ENCODE data around the gene DENND6B.
"Not testable (repeated sequence)": the region's sequence is repeated elsewhere in the genome, so short reads cannot be mapped to it uniquely, and the experiment has no call there.

DENND6B gene

DNA sequence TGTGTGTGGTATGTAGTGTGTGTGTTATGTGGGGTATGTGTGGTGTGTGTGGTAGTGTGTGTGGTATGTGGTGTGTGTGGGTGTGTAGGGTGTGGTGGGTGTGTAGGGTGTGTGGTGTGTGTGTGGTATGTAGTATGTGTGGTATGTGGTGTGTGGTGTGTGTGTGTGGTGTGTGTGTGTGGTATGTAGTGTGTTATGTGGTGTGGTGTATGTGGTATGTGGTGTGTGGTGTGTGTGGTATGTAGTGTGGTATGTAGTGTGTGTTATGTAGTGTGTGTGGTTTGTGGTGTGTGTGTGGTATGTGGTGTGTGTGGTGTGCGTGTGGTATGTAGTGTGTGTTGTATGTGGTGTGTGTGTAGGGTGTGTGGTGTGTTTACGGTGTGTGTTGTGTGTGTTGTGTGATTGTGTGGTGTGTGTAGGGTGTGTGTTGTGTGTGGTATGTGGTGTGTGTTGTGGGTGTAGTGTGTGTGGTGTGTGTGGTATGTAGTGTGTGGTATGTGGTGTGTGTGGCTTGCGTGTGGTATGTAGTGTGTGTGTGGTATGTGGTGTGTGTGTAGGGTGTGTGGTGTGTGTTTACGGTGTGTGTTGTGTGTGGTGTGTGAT, 12.1 kb upstream of the DENND6B start:
- no peak for DNase-seq (ENCODE audit: low spot score)

DNA sequence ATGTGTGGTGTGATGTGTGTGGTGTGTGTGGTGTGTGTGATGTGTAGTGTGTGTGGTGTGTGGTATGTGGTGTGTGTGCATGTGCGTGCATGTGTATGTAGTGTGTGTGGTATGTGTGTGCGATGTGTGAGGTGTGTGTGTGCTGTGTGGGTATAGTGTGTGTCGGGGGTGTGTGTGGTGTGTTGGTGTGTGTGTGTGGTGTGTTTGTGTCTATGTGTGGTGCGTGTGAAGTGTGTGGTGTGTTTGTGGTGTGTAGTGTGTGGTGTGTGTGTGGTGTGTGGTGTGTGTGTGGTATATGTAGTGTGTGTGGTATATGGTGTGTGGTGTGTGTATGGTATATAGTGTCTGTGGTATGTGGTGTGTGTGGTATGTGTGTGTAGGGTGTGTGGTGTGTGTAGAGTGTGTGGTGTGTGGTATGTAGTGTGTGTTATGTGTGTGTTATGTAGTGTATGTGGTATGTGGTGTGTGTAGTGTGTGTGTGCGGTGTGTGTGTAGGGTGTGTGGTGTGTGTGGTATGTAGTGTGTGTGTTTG, 11.3 kb upstream of the DENND6B start:
- DNase-seq (ENCODE audit: low spot score), result no peak

DNA sequence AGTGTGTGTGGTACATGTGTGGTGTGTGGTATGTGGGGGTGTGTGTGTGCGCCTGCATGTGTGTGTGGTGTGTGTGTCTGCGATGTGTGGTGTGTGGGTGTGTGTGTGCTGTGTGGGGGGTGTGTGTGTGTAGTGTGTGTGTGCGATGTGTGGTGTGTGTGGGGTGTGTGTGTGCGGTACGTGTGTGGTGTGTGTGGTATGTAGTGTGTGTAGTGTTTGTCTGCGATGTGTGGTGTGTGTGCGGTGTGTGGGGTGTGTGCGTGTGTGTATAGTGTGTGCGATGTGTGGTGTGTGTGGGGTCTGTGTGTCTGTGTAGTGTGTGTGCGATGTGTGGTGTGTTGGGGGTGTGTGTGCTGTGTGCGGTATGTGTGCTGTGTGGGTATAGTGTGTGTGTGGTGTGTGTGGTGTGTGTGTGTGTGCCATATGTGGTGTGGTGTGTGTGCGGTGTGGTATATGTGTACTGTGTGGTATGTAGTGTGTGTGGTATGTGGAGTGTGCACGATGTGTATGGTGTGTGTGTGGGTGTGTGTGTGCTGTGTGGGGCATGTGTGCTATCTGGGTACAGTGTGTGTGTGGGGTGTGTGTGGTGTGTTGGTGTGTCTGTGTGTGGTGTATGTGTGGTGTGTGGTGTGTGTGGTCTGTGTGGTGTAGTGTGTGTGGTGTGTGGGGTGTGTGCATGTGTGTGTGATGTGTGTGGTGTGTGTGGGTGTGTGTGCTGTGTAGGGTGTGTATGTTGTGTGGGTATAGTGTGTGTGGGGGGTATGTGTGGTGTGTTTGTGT, 10.6 kb upstream of the DENND6B start:
- DNase-seq (ENCODE audit: low spot score), result no peak

DNA sequence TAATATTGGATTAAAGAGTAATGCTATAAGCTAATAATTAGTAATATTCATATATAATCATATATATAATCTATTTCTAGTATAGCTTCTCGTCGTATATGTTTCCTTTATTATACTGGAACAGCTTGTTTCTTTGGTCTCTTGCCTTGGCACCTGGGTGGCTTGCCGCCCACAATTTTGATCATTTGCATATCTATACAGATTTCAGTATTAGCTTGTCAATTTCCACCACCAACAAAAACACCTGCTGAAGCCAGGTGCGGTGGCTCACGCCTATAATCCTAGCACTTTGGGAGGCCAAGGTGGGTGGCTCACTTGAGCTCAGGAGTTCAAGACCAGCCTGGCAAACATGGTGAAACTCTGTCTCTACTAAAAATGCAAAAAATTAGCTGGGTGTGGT, 7.6 kb upstream of the DENND6B start:
- DNase-seq (ENCODE audit: low spot score), result not testable (repeated sequence)

DNA sequence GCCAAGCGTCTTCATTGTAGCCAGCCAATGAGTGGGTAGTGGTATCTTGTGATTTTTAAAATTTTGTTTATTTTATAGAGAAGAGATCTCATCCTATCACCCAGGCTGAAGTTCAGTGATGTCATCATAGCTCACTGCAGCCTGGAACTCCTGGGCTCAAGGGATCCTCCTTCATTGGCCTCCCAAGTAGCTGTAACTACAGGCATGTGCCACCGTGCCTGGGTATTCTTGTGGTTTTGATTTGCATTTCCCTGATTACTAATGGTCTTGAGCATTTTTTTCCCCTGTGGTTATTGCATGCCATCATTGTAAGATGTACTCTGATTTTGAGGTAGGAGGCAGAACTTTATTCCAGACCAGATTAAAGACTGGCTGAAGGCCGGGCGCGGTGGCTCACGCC, 2.4 kb upstream of the DENND6B start:
- no peak for DNase-seq (ENCODE audit: low spot score)

DNA sequence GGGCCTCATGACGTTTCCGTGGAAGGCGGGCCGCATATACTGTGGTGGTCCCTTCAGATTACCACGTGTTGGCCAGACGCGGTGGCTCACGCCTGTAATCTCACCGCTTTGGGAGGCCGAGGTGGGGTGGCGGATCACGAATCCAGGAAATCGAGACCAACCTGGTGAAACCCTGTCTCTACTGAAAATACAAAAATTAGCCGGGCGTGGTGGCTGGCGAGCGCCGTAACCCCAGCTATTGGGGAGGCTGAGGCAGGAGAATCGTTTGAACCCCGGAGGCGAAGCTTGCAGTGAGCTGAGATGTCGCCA, 853 bp upstream of the DENND6B start:
- no peak for DNase-seq (ENCODE audit: low spot score)

DNA sequence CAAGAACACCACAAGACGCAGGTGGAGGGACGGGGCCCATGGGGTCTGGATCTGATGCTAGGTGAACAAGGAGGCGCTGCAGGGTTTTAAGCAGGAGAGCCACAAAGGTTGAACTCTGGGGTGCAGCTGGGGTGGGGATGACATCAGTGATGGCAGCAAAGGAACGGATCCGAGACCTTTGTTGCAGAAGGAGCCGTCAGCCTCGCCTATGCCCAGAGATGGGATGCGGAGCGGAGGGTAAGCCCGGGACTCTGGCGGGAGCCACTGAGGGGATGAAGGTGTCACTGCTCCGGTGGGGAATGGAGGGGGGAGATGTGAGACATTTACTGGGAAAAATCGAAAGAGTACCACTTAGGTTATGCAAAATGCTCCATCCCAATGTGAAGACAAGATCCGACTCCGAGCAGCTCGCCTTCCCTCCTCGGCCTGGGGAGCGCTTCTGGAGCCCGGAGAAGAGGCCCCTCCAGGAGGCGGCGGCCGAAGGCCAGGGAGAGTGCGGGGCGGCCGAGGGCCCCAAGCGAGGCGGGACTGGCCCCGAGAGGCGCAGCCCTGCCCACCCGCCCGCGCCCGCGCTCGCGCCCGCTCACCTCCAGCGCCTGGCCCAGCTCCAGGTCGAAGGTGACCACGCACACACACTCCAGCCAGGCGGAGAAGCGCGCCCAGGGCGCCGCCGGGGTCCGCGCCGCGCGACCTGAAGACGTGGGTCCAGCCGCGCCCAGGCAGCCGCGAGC, 422 bp downstream of the DENND6B start:
- no peak for DNase-seq (ENCODE audit: low spot score)

DNA sequence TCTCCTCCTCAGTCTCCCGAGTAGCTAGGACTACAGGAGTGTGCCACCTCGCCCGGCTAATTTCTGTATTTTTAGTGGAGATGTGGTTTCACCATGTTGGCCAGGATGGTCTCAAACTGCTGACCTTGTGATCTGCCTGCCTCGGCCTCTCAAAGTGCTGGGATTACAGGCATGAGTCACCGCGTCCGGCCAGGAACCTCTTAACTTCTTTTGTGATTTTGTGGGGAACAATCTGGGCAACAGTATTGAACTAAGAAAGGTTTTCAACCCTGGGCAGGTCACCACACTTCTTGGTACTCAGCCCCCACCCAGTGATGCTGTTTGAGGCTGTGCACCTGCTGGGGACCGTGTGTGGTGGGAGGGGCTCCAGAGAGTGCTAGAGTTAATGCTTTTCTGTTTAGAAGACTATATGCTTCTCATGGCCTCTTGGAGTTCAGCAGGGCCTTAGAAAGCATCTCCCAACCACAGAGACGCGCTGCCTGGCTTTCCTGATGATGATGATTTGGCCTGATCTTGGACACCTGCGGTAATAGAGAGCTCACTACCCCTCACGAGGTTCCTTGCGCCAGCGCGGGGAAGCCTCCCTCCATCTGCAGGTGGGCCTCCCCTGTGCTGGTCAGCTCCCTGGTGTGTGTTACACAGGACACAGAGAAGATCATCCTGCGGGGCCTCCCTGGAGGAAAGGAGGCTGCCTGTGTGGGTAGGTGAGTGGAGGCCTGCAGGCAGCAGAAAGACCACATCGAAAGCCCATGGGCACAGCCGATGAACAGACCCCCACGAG, 1.2 kb downstream of the DENND6B start:
- no peak for DNase-seq (ENCODE audit: low spot score)

DNA sequence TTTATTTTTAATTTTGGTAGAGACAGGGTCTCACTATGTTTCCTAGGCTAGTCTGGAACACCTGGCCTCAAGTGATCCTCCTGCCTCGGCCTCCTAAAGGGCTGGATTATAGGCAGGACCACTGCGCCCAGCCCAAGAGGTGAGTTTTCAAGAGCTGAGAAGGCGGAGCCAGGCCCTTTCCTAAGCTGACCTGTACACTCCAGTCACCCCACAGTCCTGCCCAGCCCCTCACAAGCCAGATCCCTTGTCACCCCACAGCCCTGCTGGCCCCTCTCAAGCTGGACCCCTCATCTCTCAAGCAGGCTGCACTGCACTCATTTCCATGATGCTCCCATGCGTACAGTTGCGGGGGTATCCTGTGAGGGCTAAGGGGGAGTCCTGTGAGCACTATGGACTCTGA, 2.9 kb downstream of the DENND6B start:
- no peak for DNase-seq (ENCODE audit: low spot score)

DNA sequence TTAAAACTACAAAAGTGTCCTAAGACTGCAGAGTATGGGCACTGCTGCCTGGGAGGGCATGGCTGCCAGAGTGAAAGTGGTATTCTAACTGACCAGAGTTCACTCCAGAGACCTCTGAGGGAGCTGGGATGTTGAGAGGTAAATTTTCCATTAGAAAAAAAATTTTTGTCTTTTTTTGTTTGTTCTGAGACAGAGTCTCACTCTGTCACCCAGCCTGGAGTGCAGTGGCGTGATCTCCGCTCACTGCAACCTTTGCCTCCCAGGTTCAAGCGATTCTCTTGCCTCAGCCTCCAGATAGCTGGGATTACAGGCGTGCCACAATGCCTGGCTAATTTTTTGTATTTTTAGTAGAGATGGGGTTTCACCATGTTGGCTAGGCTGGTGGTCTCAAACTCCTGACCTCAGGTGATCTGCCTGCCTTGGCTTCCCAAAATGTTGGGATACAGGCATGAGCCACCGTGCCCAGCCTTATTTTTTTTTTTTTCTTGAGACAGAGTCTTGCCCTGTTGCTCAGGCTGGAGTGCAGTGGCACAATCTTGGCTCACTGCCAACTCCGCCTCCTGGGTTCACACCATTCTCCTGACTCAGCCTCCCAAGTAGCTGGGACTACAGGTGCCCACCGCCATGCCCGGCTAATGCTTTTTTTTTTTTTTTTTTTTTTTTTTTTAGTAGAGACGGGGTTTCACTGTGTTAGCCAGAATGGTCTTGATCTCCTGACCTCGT, 4.3 kb downstream of the DENND6B start:
- not testable (repeated sequence) for DNase-seq (ENCODE audit: low spot score)

DNA sequence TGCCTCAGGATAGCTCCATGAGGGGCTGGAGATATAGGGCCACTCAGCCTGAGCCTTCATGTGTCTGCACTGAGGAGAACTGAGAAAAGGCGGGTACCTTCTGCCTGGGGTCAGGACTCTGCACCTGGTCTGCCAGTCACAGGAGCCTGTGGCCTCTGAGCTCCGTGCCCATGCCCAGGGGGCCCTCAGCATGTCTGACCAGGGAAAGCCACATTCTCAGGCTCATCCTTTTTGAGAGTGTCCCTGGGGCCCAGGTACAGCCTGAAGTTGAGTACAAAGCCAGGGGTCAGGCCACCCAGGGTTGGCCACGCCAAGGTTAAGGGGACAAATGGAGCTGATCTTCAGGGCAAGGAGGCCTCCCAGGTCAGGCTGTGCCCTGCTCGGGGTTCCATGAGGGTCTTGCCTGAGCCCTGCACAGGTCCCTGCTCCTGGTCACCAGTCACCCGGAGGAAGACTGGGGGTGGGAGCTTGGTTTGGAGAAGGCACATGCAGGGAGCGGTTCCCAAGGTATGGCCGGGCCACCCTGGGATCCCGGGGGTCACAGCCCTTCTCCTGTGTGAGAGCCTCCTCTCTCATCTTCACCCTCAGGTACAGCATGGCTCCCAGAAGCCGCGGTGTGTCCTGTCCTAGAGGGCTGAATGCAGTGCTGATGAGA, 6.0 kb downstream of the DENND6B start:
- DNase-seq (ENCODE audit: low spot score), result no peak

DNA sequence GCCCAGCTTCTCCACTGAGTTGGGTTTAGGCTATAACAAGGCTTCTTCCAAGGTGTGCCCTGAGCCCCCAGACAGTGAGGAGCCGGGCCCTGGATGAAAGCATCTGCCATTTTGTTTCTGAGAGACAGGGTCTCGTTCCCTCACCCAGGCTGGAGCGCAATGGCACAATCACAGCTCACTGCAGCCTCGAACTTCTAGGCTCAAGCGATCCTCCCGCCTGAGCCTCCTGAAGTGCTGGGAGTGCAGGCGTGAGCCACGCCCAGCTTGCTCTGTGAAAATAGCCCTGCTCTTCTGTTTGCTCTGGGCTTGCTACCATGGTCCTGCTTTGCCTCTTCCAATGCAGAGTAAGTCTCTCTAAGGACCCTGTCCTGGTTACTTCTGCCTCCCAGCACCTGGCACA, 6.7 kb downstream of the DENND6B start:
- no peak for DNase-seq (ENCODE audit: low spot score)

DNA sequence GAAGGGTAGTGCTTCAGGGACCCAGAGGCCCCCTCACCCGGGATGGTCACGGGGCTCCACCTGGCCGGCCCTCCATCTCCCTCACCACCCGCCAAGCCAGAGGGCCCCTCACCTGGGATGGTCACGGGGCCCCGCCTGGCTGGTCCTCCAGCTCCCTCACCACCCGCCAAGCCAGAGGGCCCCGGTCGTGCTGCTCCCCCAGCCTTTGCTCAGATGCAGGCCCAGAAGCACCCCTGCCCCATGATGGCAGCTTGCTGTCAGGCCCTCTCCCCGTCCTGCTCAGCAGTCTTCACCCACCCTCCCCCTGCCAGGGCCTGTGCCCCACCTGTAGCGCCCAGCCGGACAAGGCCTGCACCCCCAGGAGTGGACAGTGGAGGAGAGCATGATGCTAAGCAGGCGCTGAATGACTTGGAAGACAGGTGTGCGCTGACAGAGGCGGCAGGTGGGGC, 7.3 kb downstream of the DENND6B start:
- no peak for DNase-seq (ENCODE audit: low spot score)

DNA sequence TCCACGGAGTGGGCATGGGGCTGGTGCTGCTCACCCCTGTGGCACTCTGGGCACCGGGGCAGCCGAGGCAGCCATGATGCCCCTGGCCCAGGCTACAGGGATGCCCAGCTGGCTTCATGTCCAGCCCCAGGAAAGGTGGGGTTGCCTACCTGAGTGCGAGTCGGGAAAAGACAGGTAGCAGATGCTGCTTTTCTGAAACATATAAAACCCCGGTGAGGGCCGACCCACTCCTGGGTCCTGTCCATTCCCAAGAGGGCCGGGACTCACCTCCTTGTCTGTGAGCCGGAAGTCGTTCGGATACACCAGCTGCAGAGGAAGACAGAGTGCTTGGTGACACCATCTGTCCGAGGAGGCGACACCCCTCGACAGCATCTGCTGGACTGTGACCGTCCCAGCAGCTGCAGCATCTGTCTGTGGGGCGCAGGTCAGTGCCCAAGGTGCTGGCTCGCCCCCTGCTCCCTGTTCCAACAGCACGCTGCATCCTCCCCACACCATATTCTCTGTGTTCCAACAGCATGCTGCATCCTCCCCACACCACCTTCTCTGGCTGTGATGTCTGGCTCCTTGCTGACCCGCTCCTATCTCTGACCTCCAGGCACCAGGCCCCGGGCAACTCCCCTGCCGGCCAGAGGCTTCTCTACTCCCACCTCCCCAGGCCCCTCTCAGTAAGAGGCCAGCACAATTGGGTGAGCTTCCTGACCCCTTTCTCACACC, 8.0 kb downstream of the DENND6B start:
- no peak for DNase-seq (ENCODE audit: low spot score)

DNA sequence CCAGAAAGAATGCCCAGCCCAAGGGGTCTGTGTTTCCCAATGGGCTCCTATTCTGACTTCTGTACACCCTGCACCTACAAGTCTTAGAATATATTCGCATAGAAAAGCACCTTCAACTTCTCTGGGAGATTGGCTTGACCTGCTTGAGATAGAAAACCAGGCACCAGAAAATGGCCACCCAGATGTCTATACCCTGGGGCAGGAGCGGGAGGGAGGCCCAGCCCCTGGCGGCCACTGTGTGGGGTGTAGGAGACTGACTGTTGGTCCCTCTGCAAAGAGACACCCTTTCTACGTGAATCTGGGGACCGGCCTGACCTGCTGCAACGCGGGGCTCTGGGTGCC, 8.5 kb downstream of the DENND6B start:
- no peak for DNase-seq (ENCODE audit: low spot score)

DNA sequence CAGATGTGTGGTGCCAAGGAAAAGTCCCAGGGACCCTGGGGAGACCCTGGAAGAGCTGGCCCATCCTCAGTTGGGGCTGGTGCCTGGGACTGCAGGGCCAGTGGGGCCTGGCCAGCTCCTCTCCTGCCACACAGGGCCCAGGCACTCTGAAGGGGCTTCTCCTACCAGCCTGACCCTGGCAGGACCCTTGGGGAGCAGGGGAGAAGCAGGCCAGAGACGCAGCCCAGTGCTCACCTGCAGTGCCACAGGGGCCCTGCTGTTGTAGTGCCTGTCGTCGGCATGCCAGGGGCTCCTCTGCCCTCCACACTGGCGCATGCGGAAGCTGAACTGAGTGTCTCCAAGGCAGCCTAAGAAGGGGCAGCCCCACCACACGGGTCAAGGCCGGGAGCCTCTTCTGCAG, 9.1 kb downstream of the DENND6B start:
- DNase-seq (ENCODE audit: low spot score), result no peak

DNA sequence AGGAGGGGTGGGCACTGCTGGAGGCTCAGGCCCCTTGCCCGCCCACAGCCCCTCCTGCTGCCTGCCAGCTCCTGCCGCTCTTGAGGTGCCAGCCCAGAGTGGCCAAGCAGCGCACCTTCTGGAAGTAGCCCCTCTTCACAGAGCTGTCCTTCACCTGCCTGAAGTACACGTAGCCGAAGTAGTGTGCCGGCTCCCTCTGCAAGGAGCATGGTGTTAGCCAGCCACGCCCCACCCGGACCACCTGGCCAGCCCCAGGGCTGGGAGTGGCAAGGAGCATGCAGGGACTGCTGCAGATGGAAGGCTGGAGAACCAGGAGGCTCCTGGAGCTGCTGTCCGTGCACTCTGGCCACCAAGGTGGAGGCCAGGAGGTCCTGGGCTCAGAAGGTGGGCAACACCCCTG, 9.6 kb downstream of the DENND6B start:
- no peak for DNase-seq (ENCODE audit: low spot score)

DNA sequence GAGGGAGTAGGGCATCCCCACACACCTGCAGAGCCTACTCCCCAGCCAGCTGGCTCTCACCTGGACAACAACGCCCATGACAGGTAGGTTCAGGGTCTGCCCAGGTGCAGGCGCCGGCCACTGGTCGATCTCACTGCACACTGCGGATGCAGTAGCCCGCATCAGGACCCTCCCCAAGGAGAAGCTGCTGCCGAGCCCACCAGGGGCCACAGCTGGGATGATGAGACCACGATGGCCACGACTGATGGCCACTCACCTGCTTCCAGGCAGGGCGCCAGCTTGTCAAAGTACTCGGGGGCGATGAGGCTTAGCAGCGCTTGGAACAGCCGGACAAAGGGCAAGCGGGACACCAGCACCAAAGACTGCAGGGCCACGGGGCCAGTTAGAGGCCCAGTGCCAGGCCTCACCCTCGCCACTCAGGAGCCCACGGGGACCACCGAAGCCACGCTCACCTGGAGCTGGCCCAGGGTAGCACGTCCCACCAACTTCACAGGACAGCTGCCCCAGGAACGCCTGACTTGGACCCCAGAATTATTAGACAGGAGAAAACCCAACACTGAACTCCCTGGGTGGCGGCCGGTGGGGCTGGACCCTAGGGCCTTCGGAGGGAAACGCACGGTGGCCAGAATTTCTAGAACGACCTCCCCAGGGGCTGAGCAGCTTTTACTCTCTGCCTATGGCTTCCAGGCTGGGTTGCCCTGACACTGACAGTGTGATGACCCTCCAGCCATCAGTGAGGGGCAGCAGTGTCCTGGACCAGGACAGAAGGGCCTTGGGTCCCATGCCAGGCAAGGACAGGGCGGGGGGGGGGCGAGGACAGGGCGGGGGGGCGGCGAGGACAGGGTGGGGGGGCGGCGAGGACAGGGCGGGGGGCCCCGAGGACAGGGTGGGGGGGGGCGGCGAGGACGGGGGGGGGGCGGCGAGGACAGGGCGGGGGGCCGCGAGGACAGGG, 10.4 kb downstream of the DENND6B start:
- no peak for DNase-seq (ENCODE audit: low spot score)
